HepG2 (cell line): Measurements from ENCODE around the gene APOLD1. TPM values are rescaled to one million over a fixed set of nuclear protein-coding genes. Genes with fewer than 3 reads are reported as not detected.

Experiments used
- AHDC1 ChIP-seq: sonication (generic); formaldehyde crosslinking; IDR thresholded peaks from 2 replicates; pipeline ENCODE4 v1.5.1; 2020; ENCODE audit warnings: mild to moderate bottlenecking, missing genetic modification reagents, borderline replicate concordance
- CENPBD1 ChIP-seq: sonication (generic); formaldehyde crosslinking; IDR thresholded peaks from 2 replicates; pipeline ENCODE4 v1.8.0; 2022; ENCODE audit warnings: missing genetic modification reagents, low read depth, mild to moderate bottlenecking, borderline replicate concordance
- CREM ChIP-seq, 2 experiments: sonication (generic) in 1 of 2; formaldehyde crosslinking in 1 of 2; IDR thresholded peaks; 2 replicates each; pipeline versions ENCODE4 v1.4.0 to v1.6.1; 2016 to 2020; ENCODE audit warnings: antibody characterized with exemption in 1 of 2, mild to moderate bottlenecking in 1 of 2, missing genetic modification reagents in 1 of 2
- MIXL1 ChIP-seq: IDR thresholded peaks from 2 replicates; pipeline ENCODE4 v1.6.1; 2016
- POLR2A ChIP-seq, 2 experiments: IDR thresholded peaks; 2 replicates each; pipeline ENCODE4 v1.6.1; 2011; ENCODE audit warnings: low read depth in 2 of 2, low read length in 2 of 2, mild to moderate bottlenecking in 1 of 2, moderate library complexity in 1 of 2; ENCODE audit not compliant: insufficient read depth in 1 of 2
- REL ChIP-seq: sonication (generic); formaldehyde crosslinking; conservative IDR thresholded peaks from 2 replicates; pipeline ENCODE4 v1.8.0; 2022; ENCODE audit warnings: mild to moderate bottlenecking, missing genetic modification reagents, moderate library complexity
- SKI ChIP-seq: fragments of 450-650 bp; IDR thresholded peaks from one replicate; pipeline ENCODE4 v1.6.1; 2018; ENCODE audit warnings: mild to moderate bottlenecking; ENCODE audit not compliant: partially characterized antibody
- ZBTB21 ChIP-seq: sonication (generic); formaldehyde crosslinking; IDR thresholded peaks from 2 replicates; pipeline ENCODE4 v1.4.0; 2020; ENCODE audit warnings: missing genetic modification reagents
- ZFP82 ChIP-seq: sonication (generic); formaldehyde crosslinking; IDR thresholded peaks from 2 replicates; pipeline ENCODE4 v1.5.1; 2020; ENCODE audit warnings: mild to moderate bottlenecking, missing genetic modification reagents, borderline replicate concordance
- ZMAT5 ChIP-seq: sonication (generic); formaldehyde crosslinking; IDR thresholded peaks from 2 replicates; pipeline ENCODE4 v1.5.0; 2020; ENCODE audit warnings: mild to moderate bottlenecking, low read depth, missing genetic modification reagents, borderline replicate concordance
- ZNF34 ChIP-seq: sonication (generic); formaldehyde crosslinking; IDR thresholded peaks from 2 replicates; pipeline ENCODE4 v1.4.0; 2020; ENCODE audit warnings: mild to moderate bottlenecking, missing genetic modification reagents, borderline replicate concordance
- ZNF432 ChIP-seq: sonication (generic); formaldehyde crosslinking; IDR thresholded peaks from 2 replicates; pipeline ENCODE4 v1.5.0; 2020; ENCODE audit warnings: missing genetic modification reagents, mild to moderate bottlenecking, borderline replicate concordance
- ZNF501 ChIP-seq: sonication (generic); formaldehyde crosslinking; IDR thresholded peaks from 2 replicates; pipeline ENCODE4 v1.5.1; 2020; ENCODE audit warnings: mild to moderate bottlenecking, moderate library complexity, missing genetic modification reagents
- ZNF644 ChIP-seq: IDR thresholded peaks from 2 replicates; pipeline ENCODE4 v1.6.1; 2016; ENCODE audit warnings: low read depth
- ZNF652 ChIP-seq: IDR thresholded peaks from 2 replicates; pipeline ENCODE4 v1.6.1; 2016; ENCODE audit warnings: low read depth, borderline replicate concordance
- ZNF672 ChIP-seq: sonication (generic); formaldehyde crosslinking; IDR thresholded peaks from 2 replicates; pipeline ENCODE4 v1.8.1; 2022; ENCODE audit warnings: missing genetic modification reagents
- ZNF800 ChIP-seq: sonication (generic); formaldehyde crosslinking; IDR thresholded peaks from 2 replicates; pipeline ENCODE4 v1.4.0; 2020; ENCODE audit warnings: missing genetic modification reagents
- ZNF816 ChIP-seq: sonication (generic); formaldehyde crosslinking; IDR thresholded peaks from 2 replicates; pipeline ENCODE4 v1.8.0; 2022; ENCODE audit warnings: missing genetic modification reagents, mild to moderate bottlenecking, borderline replicate concordance
- polyA plus RNA-seq, 8 experiments: library from polyadenylated mRNA; depleted of rRNA in 3 of 8; stranded (reverse) in 7 of 8; unstranded in 1 of 8; fragments of >200 nt; fragmentation: Illumina TruSeq in 4 of 8; extraction: Trizol in 4 of 8; gene quantifications; 2 replicates each; pipeline versions ENCODE4 v1.2.1 to v1.2.3, GENCODE V29; 2011 to 2016; ENCODE audit warnings: low read depth in 4 of 8, missing spikeins in 1 of 8, mixed read lengths in 1 of 8; ENCODE audit not compliant: insufficient read depth in 1 of 8
- total RNA-seq, 5 experiments: library from RNA; depleted of rRNA; stranded (reverse); fragments of >200 nt; fragmentation: Illumina TruSeq; extraction: Trizol; gene quantifications; 2 replicates each; pipeline ENCODE4 v1.2.3, GENCODE V29; 2016; ENCODE audit warnings: low read depth in 1 of 5

The APOLD1 gene
- total and polyA plus RNA-seq, 2 of the 13 experiments (the other 11 are each of a cell fraction or from before 2014, with no cell fraction given): 0.20 to 0.84 TPM

- TF ChIP-seq AHDC1 (CRISPR knock-in tag) (no peak), ZNF501 (CRISPR knock-in tag) (peak; percentile 85), ZNF800 (no peak; the same call in 1 of the 2 replicates), REL (CRISPR knock-in tag) (no peak), ZNF34 (0 out of 2 replicates have a peak, but pooled peaks have one; percentile 41), ZNF672 (CRISPR knock-in tag) (no peak), SKI (no peak), ZMAT5 (CRISPR knock-in tag) (no peak), CREM (IDR thresholded peaks at IDR 0.05) (peak; percentile 91), CREM (CRISPR knock-in tag; IDR thresholded peaks at IDR 0.05) (no peak), CENPBD1 (CRISPR knock-in tag) (0 out of 2 replicates have a peak, but pooled peaks have one; percentile 46), ZNF816 (CRISPR knock-in tag) (0 out of 2 replicates have a peak, but pooled peaks have one; percentile 32), MIXL1 (peak; percentile 25; the same call in 1 of the 2 replicates), POLR2A (IDR thresholded peaks at IDR 0.05; ENCODE audit: insufficient read depth in 1 of 2, low read depth in 2 of 2, low read length in 2 of 2) (peak in 1 of 2 experiments; percentile 72; a peak in 2 of 4 replicates), ZNF652 (CRISPR knock-in tag) (no peak), ZNF432 (CRISPR knock-in tag) (no peak), ZFP82 (CRISPR knock-in tag) (peak; percentile 62; the same call in 1 of the 2 replicates), ZNF644 (no peak), ZBTB21 (CRISPR knock-in tag) (no peak)
Measured at GRCh38 chr12:12813120-12814101, 28.0 kb downstream of the APOLD1 start, which contains the start of gene DDX47 (continued).
